SK-N-MC (cell line): ENCODE measurements around the gene HABP2.

ENCODE experiments used
- DNase-seq: peaks from one replicate; pipeline ENCODE4 v3.0.0-alpha.2; 2011; ENCODE audit warnings: low read depth, low spot score
- H3K27ac ChIP-seq: fragments of 200-600 bp; sonication (generic); 2 replicates; pipeline ENCODE4 v1.5.1; 2016; ENCODE audit warnings: mixed run types
- H3K36me3 ChIP-seq: fragments of 200-600 bp; sonication (generic); 2 replicates; pipeline ENCODE4 v1.6.1; 2017; ENCODE audit warnings: antibody characterized with exemption, low read length, mixed read lengths; ENCODE audit not compliant: insufficient read depth
- H3K4me3 ChIP-seq: fragments of 200-600 bp; sonication (generic); 2 replicates; pipeline ENCODE4 v1.5.1; 2016
- H3K9ac ChIP-seq: fragments of 200-600 bp; sonication (generic); 2 replicates; pipeline ENCODE4 v1.8.0; 2017; ENCODE audit warnings: mixed run types, mixed read lengths; ENCODE audit not compliant: insufficient read length
- H3K9me3 ChIP-seq: fragments of 200-600 bp; sonication (generic); 2 replicates; pipeline ENCODE4 v1.6.1; 2017; ENCODE audit warnings: low read depth, mild to moderate bottlenecking, antibody characterized with exemption, low read length, moderate library complexity, mixed read lengths
- EZH2 ChIP-seq: fragments of 200-600 bp; sonication (generic); IDR thresholded peaks from one replicate; pipeline ENCODE4 v1.6.1; 2017; ENCODE audit warnings: antibody characterized with exemption
- FOXP2 ChIP-seq: optimal IDR thresholded peaks from 2 replicates; pipeline ENCODE3; 2011; ENCODE audit warnings: mild to moderate bottlenecking, moderate library complexity; ENCODE audit not compliant: insufficient read depth; ENCODE audit errors: extremely low read length, control extremely low read depth
- POLR2AphosphoS5 ChIP-seq: IDR thresholded peaks from 2 replicates; pipeline ENCODE4 v1.6.1; 2012; ENCODE audit warnings: mild to moderate bottlenecking, low read depth, low read length, borderline replicate concordance

Gene HABP2

GRCh38 chr10:113547426-113547825 is 5.4 kb upstream of the HABP2 start:
- TF ChIP-seq EZH2, result no peak
- Histone ChIP-seq H3K27ac (no peak overlapping the region), H3K4me3 (no peak overlapping the region), H3K9ac (no peak overlapping the region), H3K36me3 (no peaks in the 10 kb centered on the region), H3K9me3 (no peaks in the 10 kb centered on the region)
- no peak for DNase-seq

- Histone ChIP-seq H3K4me3 (no peak overlapping the region), H3K9me3 (no peaks in the 10 kb centered on the region), H3K27ac (no peak overlapping the region), H3K36me3 (no peaks in the 10 kb centered on the region), H3K9ac (no peak overlapping the region)
- no peak for TF ChIP-seq POLR2AphosphoS5
- TF ChIP-seq FOXP2, result no peak
- TF ChIP-seq EZH2, result no peak
- no peak for DNase-seq
Observed at GRCh38 chr10:113549856-113550255, 3.0 kb upstream of the HABP2 start.

DNA sequence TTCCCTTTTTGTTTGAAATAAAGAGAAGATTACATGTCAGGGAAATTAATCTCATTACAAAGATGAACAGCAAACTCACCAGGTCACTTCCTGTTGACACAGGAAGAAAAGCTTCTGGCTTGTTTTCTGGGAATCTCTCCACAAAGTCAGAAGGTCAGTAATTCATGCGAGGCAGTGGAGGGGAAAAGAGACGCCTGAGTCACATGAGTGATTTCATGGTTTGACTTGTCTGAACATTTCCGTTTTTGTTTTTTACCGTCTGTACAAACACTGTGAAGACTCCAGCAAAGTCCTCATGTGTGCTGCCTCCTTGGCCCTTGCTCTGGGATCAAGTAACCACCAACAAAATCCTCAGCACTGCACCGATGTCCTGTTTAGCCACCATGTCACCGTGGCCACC is 2.5 kb upstream of the HABP2 start:
- Histone ChIP-seq H3K27ac (no peak overlapping the region), H3K9ac (no peak overlapping the region), H3K36me3 (no peaks in the 10 kb centered on the region), H3K4me3 (no peak overlapping the region), H3K9me3 (no peaks in the 10 kb centered on the region)
- TF ChIP-seq FOXP2, result no peak
- TF ChIP-seq POLR2AphosphoS5, result no peak
- TF ChIP-seq EZH2, result no peak
- no peak for DNase-seq

DNA sequence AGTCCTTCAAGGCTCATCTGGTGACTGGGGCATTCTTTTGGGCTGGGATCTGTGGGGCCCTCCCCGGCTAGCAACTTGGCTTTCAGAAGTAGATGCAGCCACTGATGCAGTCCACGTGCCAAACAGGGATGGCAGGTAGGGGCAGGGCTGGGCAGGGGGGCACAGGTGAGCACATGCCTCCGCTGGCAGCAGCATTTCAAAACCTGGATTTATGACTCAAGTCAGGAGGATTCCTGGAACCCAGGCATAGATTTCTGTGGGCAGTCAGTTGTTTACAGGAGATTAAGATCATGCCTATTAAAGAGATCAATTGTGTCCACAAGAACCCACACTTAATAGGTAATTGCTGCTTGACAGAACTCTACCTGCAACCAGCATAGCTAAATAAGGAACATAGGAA is 839 bp upstream of the HABP2 start:
- Histone ChIP-seq H3K9me3 (no peaks in the 10 kb centered on the region), H3K27ac (no peak overlapping the region), H3K9ac (no peak overlapping the region), H3K36me3 (no peaks in the 10 kb centered on the region), H3K4me3 (no peak overlapping the region)
- no peak for TF ChIP-seq FOXP2
- no peak for TF ChIP-seq EZH2
- no peak for TF ChIP-seq POLR2AphosphoS5
- DNase-seq, result no peak

DNA sequence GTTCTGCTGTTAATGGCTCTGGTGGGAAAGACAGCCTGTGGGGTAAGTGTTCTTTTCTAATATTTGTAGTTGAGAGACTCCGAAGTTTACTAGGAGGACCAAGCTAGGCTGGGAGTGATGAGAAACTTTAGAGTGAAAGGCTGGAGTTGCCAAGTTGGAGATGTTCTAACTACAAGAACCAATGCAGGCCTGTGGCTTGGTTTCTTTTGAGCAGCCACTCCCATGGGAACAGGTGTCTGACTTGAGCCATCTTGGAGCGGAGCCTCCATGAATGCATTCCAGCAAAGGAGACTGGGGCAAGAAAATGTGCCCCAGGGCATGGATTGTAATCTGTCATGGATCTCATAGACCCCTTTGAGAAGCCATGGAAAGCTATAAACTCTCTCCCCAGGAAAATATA is 296 bp downstream of the HABP2 start:
- H3K9ac ChIP-seq, result no peak overlapping the region
- no peak overlapping the region for H3K27ac ChIP-seq
- TF ChIP-seq FOXP2 (no peak), EZH2 (no peak), POLR2AphosphoS5 (no peak)
- no peak for DNase-seq
- H3K9me3 ChIP-seq, result no peaks in the 10 kb centered on the region
- no peaks in the 10 kb centered on the region for H3K36me3 ChIP-seq
- H3K4me3 ChIP-seq, result no peak overlapping the region

DNA sequence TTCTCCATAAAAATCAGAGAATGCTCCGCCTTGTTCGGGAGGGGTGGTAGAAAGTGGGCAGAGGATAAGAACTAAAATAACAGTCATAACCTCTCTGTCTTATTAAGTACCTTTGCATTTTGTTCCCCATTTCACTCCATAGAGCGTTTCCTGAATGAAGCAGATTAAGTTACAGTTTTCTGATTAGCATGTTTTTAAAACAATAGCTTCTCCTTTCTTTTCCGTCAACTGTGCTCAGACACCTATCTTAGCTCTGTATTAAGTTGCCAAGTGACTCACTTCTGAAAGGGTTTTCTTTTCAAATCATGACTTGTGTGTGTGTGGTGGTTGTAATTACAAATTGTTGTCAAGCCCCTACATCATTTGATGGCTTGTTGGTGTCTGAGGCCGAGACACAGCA is 1.4 kb downstream of the HABP2 start:
- Histone ChIP-seq H3K27ac (no peak overlapping the region), H3K9ac (no peak overlapping the region), H3K4me3 (no peak overlapping the region), H3K9me3 (no peaks in the 10 kb centered on the region), H3K36me3 (no peaks in the 10 kb centered on the region)
- no peak for DNase-seq
- TF ChIP-seq EZH2, result no peak
- TF ChIP-seq POLR2AphosphoS5, result no peak
- TF ChIP-seq FOXP2, result no peak

DNA sequence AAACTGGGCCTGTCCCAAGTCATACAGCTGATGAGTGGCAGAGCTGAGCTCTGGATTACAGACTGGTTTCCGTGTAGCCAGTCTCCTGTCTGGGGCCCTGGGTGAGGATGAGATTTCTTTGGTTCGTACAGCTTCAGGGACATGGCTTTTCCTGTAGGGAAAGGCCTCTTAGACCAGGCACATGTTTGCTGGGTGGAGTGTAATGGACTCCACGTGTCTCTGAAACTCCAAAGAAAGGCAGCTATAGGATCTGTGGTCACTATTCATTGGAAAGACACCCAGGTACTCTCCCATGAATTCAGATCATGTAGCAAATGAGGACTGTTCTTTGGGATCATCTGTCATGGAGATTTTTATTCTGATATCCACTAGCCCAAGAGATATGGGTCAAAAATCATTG is 2.4 kb downstream of the HABP2 start:
- Histone ChIP-seq H3K36me3 (no peaks in the 10 kb centered on the region), H3K9ac (no peak overlapping the region), H3K4me3 (no peak overlapping the region), H3K9me3 (no peaks in the 10 kb centered on the region), H3K27ac (no peak overlapping the region)
- no peak for TF ChIP-seq EZH2
- TF ChIP-seq POLR2AphosphoS5, result no peak
- TF ChIP-seq FOXP2, result no peak
- DNase-seq, result no peak

DNA sequence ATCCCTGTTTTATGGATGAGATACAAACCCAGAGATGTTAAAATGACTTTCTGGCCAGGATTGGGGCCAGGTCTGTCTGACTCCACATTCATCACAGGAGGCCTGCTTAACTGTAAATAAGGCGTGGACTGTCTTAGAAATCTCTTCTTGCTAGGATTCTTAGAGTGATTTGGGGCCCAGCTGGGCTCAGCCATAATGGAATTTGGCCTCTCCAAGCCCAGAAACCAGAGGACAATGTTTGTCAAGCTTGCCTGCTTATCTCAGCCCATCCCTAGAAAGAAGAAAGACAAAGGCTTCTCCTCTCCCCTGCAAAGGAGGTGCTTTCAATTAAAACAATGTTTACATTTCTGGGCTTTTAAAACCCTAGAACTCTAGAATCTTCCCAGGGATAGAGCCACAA is 2.9 kb downstream of the HABP2 start:
- DNase-seq, result no peak
- H3K4me3 ChIP-seq, result no peak overlapping the region
- no peaks in the 10 kb centered on the region for H3K9me3 ChIP-seq
- H3K36me3 ChIP-seq, result no peaks in the 10 kb centered on the region
- no peak overlapping the region for H3K9ac ChIP-seq
- TF ChIP-seq EZH2 (no peak), FOXP2 (no peak), POLR2AphosphoS5 (no peak)
- no peak overlapping the region for H3K27ac ChIP-seq

- no peak overlapping the region; the same call in 1 of the 2 replicates for H3K27ac ChIP-seq
- DNase-seq, result peak; percentile 65
- H3K9ac ChIP-seq, result no peak overlapping the region
- H3K9me3 ChIP-seq, result no peaks in the 10 kb centered on the region
- no peaks in the 10 kb centered on the region for H3K36me3 ChIP-seq
- H3K4me3 ChIP-seq, result peak overlapping the region; percentile 49
- TF ChIP-seq POLR2AphosphoS5 (no peak), EZH2 (no peak), FOXP2 (no peak)
Observed at GRCh38 chr10:113557424-113557862, 4.6 kb downstream of the HABP2 start.
